Measurements from ENCODE around the gene KMT2C.

The KMT2C gene

DNA sequence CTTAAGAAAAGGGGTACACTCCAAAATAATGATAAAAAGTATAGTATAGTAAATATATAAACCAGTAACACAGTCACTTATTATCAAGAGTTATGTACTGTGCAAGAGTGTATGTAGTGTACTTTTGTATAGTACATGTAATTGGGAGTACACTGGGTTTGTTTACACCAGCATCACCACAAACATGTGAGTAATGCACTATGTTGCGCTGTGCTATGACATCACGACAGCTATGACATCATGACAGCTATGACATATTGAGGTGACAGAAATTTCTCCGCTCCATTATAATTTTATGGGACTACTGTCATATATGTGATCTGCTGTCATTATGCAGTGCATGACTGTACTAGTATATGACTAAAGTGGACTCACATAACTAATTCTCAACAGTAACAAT lies 84.6 kb downstream of the KMT2C start:
- Histone ChIP-seq H3K27me3 (ENCODE audit: low read depth, low read length) (no peaks in the 10 kb centered on the region), H4K20me1 (ENCODE audit: insufficient read depth, low read length) (peaks cover 25% of the 10 kb centered on the region; the same call in 1 of the 2 replicates), H3K9me3 (ENCODE audit: insufficient read depth, low read length) (no peaks in the 10 kb centered on the region), H2AFZ (ENCODE audit: low read depth, low read length) (no peak overlapping the region), H3K79me2 (ENCODE audit: low read length) (peaks cover 21% of the 10 kb centered on the region), H3K36me3 (replicated peaks; ENCODE audit: low read depth, low read length) (peaks cover 11% of the 10 kb centered on the region), H3K4me1 (ENCODE audit: low read length) (0 out of 2 replicates have a peak, but pooled peaks cover 5% of the 10 kb centered on the region), H3K4me2 (ENCODE audit: low read length) (no peak overlapping the region), H3K4me3 (ENCODE audit: low read length) (no peak overlapping the region), H3K9ac (ENCODE audit: low read length) (no peak overlapping the region), H3K27ac (ENCODE audit: low read length) (no peak overlapping the region)
- TF ChIP-seq EZH2phosphoT487 (IDR thresholded peaks at IDR 0.05; ENCODE audit: low read depth), result no peak
- TF ChIP-seq, protein P1, sequence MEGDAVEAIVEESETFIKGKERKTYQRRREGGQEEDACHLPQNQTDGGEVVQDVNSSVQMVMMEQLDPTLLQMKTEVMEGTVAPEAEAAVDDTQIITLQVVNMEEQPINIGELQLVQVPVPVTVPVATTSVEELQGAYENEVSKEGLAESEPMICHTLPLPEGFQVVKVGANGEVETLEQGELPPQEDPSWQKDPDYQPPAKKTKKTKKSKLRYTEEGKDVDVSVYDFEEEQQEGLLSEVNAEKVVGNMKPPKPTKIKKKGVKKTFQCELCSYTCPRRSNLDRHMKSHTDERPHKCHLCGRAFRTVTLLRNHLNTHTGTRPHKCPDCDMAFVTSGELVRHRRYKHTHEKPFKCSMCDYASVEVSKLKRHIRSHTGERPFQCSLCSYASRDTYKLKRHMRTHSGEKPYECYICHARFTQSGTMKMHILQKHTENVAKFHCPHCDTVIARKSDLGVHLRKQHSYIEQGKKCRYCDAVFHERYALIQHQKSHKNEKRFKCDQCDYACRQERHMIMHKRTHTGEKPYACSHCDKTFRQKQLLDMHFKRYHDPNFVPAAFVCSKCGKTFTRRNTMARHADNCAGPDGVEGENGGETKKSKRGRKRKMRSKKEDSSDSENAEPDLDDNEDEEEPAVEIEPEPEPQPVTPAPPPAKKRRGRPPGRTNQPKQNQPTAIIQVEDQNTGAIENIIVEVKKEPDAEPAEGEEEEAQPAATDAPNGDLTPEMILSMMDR (IDR thresholded peaks at IDR 0.05; ENCODE audit: low read depth, low read length), result no peak

DNA sequence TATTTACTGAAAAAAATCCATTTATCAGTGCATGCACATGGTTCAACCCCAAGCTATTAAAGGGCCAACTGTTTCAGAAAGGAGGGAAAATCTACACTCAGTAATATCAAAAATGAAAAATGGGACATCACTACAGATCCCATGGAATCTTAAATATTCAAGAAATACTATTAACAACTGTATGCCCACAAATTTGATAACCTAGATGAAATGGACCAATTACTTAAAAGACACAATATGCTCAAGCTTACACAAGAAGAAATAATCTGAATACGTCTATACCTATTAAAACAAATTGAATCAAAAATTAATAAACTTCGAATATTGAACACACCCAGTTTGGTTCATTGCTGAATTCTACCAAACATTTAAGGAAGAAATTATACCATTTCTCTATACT lies 87.9 kb downstream of the KMT2C start:
- peaks cover 8% of the 10 kb centered on the region for H3K36me3 ChIP-seq (replicated peaks; ENCODE audit: low read depth, low read length)
- no peak overlapping the region for H2AFZ ChIP-seq (ENCODE audit: low read depth, low read length)
- no peak for TF ChIP-seq EZH2phosphoT487 (IDR thresholded peaks at IDR 0.05; ENCODE audit: low read depth)
- TF ChIP-seq, protein P1 (IDR thresholded peaks at IDR 0.05; ENCODE audit: low read depth, low read length), result no peak
- H3K9me3 ChIP-seq (ENCODE audit: insufficient read depth, low read length), result no peaks in the 10 kb centered on the region
- H3K27me3 ChIP-seq (ENCODE audit: low read depth, low read length), result no peaks in the 10 kb centered on the region
- H4K20me1 ChIP-seq (ENCODE audit: insufficient read depth, low read length), result peaks cover 18% of the 10 kb centered on the region; the same call in 1 of the 2 replicates
- peaks cover 23% of the 10 kb centered on the region for H3K79me2 ChIP-seq (ENCODE audit: low read length)
- peaks cover 7% of the 10 kb centered on the region for H3K4me1 ChIP-seq (ENCODE audit: low read length)
- H3K9ac ChIP-seq (ENCODE audit: low read length), result no peak overlapping the region
- H3K4me2 ChIP-seq (ENCODE audit: low read length), result no peak overlapping the region
- no peak overlapping the region for H3K27ac ChIP-seq (ENCODE audit: low read length)
- H3K4me3 ChIP-seq (ENCODE audit: low read length), result no peak overlapping the region

DNA sequence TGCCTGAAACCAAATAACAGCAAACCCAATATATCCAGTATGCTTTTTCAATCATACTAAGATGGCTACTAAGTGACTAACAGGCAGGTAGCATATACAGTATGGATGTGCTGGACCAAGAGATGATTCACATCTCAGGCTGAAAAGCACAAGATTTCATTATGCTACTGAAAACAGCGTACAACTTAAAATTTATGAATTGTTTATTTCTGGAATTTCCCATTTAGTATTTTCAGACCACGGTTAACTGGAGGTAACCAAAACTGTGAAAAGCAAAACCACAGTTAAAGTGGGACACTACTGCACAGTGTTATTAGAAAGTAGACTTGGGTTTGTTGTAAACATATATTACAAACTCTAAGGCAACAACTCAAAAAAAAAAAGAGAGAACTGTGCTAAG lies 91.5 kb downstream of the KMT2C start:
- Histone ChIP-seq H3K4me1 (ENCODE audit: low read length) (peaks cover 13% of the 10 kb centered on the region), H3K9me3 (ENCODE audit: insufficient read depth, low read length) (no peaks in the 10 kb centered on the region), H3K9ac (ENCODE audit: low read length) (no peak overlapping the region), H3K4me3 (ENCODE audit: low read length) (no peak overlapping the region), H4K20me1 (ENCODE audit: insufficient read depth, low read length) (peaks cover 33% of the 10 kb centered on the region; the same call in 1 of the 2 replicates), H3K79me2 (ENCODE audit: low read length) (peaks cover 34% of the 10 kb centered on the region), H3K27ac (ENCODE audit: low read length) (no peak overlapping the region), H2AFZ (ENCODE audit: low read depth, low read length) (no peak overlapping the region), H3K4me2 (ENCODE audit: low read length) (no peak overlapping the region), H3K27me3 (ENCODE audit: low read depth, low read length) (no peaks in the 10 kb centered on the region), H3K36me3 (replicated peaks; ENCODE audit: low read depth, low read length) (peaks cover 8% of the 10 kb centered on the region)
- TF ChIP-seq EZH2phosphoT487 (IDR thresholded peaks at IDR 0.05; ENCODE audit: low read depth), result no peak
- TF ChIP-seq, protein P1 (IDR thresholded peaks at IDR 0.05; ENCODE audit: low read depth, low read length), result no peak

DNA sequence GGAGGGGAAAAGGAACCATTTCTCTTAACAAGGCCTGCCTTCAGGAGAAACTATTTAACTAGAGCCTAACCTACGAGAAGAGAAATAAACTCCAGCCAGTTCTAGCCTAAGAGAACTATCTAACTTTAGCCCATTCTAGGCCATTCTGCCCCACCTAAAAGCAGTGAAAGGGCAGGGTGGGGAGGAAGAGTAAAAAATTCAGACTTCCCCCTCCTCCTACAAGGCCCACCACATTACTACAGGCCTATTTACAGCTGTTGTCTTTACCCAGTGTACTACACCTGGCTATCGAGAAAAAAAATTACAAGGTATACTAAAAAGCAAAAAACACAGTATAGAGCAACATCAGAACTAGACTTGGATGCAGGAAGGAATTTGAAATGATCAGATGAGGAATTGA lies 93.0 kb downstream of the KMT2C start:
- H2AFZ ChIP-seq (ENCODE audit: low read depth, low read length), result no peak overlapping the region
- no peak overlapping the region for H3K4me2 ChIP-seq (ENCODE audit: low read length)
- H3K27ac ChIP-seq (ENCODE audit: low read length), result no peak overlapping the region
- no peak overlapping the region for H3K9ac ChIP-seq (ENCODE audit: low read length)
- no peak overlapping the region for H3K4me3 ChIP-seq (ENCODE audit: low read length)
- H3K79me2 ChIP-seq (ENCODE audit: low read length), result peaks cover 30% of the 10 kb centered on the region
- TF ChIP-seq EZH2phosphoT487 (IDR thresholded peaks at IDR 0.05; ENCODE audit: low read depth), result no peak
- TF ChIP-seq, protein P1 (IDR thresholded peaks at IDR 0.05; ENCODE audit: low read depth, low read length), result no peak
- peaks cover 4% of the 10 kb centered on the region for H3K36me3 ChIP-seq (replicated peaks; ENCODE audit: low read depth, low read length)
- no peaks in the 10 kb centered on the region for H3K27me3 ChIP-seq (ENCODE audit: low read depth, low read length)
- H4K20me1 ChIP-seq (ENCODE audit: insufficient read depth, low read length), result peaks cover 41% of the 10 kb centered on the region
- H3K4me1 ChIP-seq (ENCODE audit: low read length), result peaks cover 13% of the 10 kb centered on the region
- no peaks in the 10 kb centered on the region for H3K9me3 ChIP-seq (ENCODE audit: insufficient read depth, low read length)

All from OCI-LY3 (cell line).